HCT116 (cell line): ENCODE results near the gene BICRA. TPM values are rescaled to one million over a fixed set of nuclear protein-coding genes. Genes with fewer than 3 reads are reported as not detected.

Source experiments
- ATAC-seq: fragments of 200-7000 bp; cut with Tn5 transposase; 2 replicates; pipeline ENCODE4 v1.9.1; 2020; ENCODE audit warnings: mild to moderate bottlenecking, moderate library complexity
- BruUV-seq: library from RNA; stranded (reverse); fragments of 400-500 nt; replicated peaks from 2 replicates; lab custom pipeline; 2021; lab: Mats Ljungman, UMichigan
- CTCF ChIA-PET: fragments of 300-600 bp; sonication (Branson Sonifier 250); formaldehyde crosslinking; loops from one replicate; lab custom pipeline; 2021; ENCODE audit warnings: antibody characterized with exemption; lab: Charles Lee
- POLR2A ChIA-PET: fragments of 300-600, 350-600 bp; sonication (Branson Sonifier 250); formaldehyde crosslinking; loops from one replicate; lab custom pipeline; 2021; ENCODE audit warnings: antibody characterized with exemption; lab: Charles Lee
- RAD21 ChIA-PET, 2 experiments: fragments of 300-600 bp; sonication (Branson Sonifier 250); formaldehyde crosslinking; loops; one replicate each; lab custom pipeline; 2023; ENCODE audit warnings: low total read pairs in 2 of 2; ENCODE audit not compliant: uncharacterized antibody in 2 of 2, unreplicated experiment in 2 of 2, low non-redundant PET in 1 of 2; lab: Charles Lee
- DNase-seq: peaks from one replicate; pipeline ENCODE4 v3.0.0-alpha.2; 2010; ENCODE audit warnings: low read depth, low spot score
- H2AFZ ChIP-seq: fragments of 200-600 bp; shearing (Covaris generic), sonication (generic); 2 replicates; pipeline ENCODE4 v1.6.1; 2017; ENCODE audit warnings: low read depth, mixed run types, mixed read lengths, antibody characterized with exemption, low read length; ENCODE audit not compliant: poor library complexity, severe bottlenecking
- H3K27ac ChIP-seq: 2 replicates; pipeline ENCODE4 v1.5.1; 2012; ENCODE audit warnings: low read depth, low read length
- H3K27me3 ChIP-seq: fragments of 200-600 bp; sonication (generic); 2 replicates; pipeline ENCODE4 v1.6.1; 2016; ENCODE audit warnings: mixed run types, low read length, mixed read lengths; ENCODE audit not compliant: insufficient read depth
- H3K36me3 ChIP-seq, 2 experiments: fragments of 200-500 bp in 1 of 2; fragments of 200-600 bp in 1 of 2; sonication (Bioruptor generic) in 1 of 2; sonication (generic) in 1 of 2; 2 replicates each; pipeline versions ENCODE4 v1.5.1 to v1.6.1; 2014 to 2016; ENCODE audit warnings: low read length in 2 of 2, inconsistent platforms in 1 of 2, mixed read lengths in 1 of 2, mixed run types in 1 of 2; ENCODE audit not compliant: insufficient read depth in 2 of 2, control insufficient read depth in 1 of 2
- H3K4me1 ChIP-seq, 2 experiments: fragments of 200-600 bp in 1 of 2; sonication (generic) in 1 of 2; 2 replicates each; pipeline versions ENCODE4 v1.5.1 to v1.6.1; 2012 to 2017; ENCODE audit warnings: low read length in 2 of 2, inconsistent platforms in 1 of 2, mild to moderate bottlenecking in 1 of 2, mixed read lengths in 1 of 2, mixed run types in 1 of 2, moderate library complexity in 1 of 2; ENCODE audit not compliant: insufficient read depth in 2 of 2, control insufficient read depth in 1 of 2
- H3K4me2 ChIP-seq: fragments of 200-600 bp; sonication (generic); 2 replicates; pipeline ENCODE4 v1.6.1; 2017; ENCODE audit warnings: mixed run types, low read length, mixed read lengths
- H3K4me3 ChIP-seq, 2 experiments: fragments of 200-600 bp in 1 of 2; sonication (generic) in 1 of 2; replicated peaks in 1 of 2; 2 replicates each; pipeline ENCODE4 v1.5.1; 2011 to 2016; ENCODE audit warnings: low read length in 2 of 2, control low read depth in 1 of 2, low read depth in 1 of 2, mild to moderate bottlenecking in 1 of 2, mixed read lengths in 1 of 2, mixed run types in 1 of 2
- H3K79me2 ChIP-seq: fragments of 200-600 bp; sonication (generic); 2 replicates; pipeline ENCODE4 v1.6.1; 2017; ENCODE audit warnings: mild to moderate bottlenecking, mixed run types, low read length, moderate library complexity, mixed read lengths; ENCODE audit not compliant: insufficient read depth
- H3K9ac ChIP-seq: fragments of 200-600 bp; sonication (generic); 2 replicates; pipeline ENCODE4 v1.6.1; 2016; ENCODE audit warnings: low read length, mixed read lengths
- H3K9me2 ChIP-seq: fragments of 200-600 bp; sonication (generic), shearing (Covaris generic); 2 replicates; pipeline ENCODE4 v1.6.1; 2017; ENCODE audit warnings: mixed run types, mild to moderate bottlenecking, moderate library complexity; ENCODE audit not compliant: insufficient read depth
- H3K9me3 ChIP-seq, 2 experiments: fragments of 200-500 bp in 1 of 2; fragments of 200-600 bp in 1 of 2; sonication (Bioruptor generic) in 1 of 2; sonication (generic) in 1 of 2; 2 replicates each; pipeline ENCODE4 v1.6.1; 2014 to 2017; ENCODE audit warnings: low read length in 2 of 2, mixed read lengths in 2 of 2, inconsistent platforms in 1 of 2, low read depth in 1 of 2, mild to moderate bottlenecking in 1 of 2, mixed run types in 1 of 2, moderate library complexity in 1 of 2; ENCODE audit not compliant: control insufficient read depth in 1 of 2, insufficient read depth in 1 of 2
- H4K20me1 ChIP-seq: fragments of 200-600 bp; sonication (generic), shearing (Covaris generic); 2 replicates; pipeline ENCODE4 v1.6.1; 2017; ENCODE audit warnings: mixed run types, mild to moderate bottlenecking, moderate library complexity; ENCODE audit not compliant: insufficient read depth
- EZH2phosphoT487 ChIP-seq: fragments of 200-600 bp; IDR thresholded peaks from 2 replicates; pipeline ENCODE4 v1.6.1; 2018; ENCODE audit warnings: antibody characterized with exemption, borderline replicate concordance
- intact Hi-C: fragments of 100-400 bp; cut with micrococcal nuclease; formaldehyde crosslinking; loops from 2 replicates; pipeline ENCODE4 v1.10.0; 2022
- total RNA-seq: library from RNA; stranded (reverse); gene quantifications from one replicate; pipeline ENCODE4 v1.2.1, GENCODE V29; 2021; ENCODE audit not compliant: unreplicated experiment
- TF ChIP-seq, protein P1 (sequence below): IDR thresholded peaks from 2 replicates; pipeline ENCODE4 v1.6.1; 2012; ENCODE audit warnings: low read depth
- TF ChIP-seq, protein P2 (sequence below), 3 experiments: fragments of 200-600 bp in 1 of 3; sonication (generic) in 1 of 3; IDR thresholded peaks in 2 of 3; conservative IDR thresholded peaks in 1 of 3; 2 replicates each; pipeline ENCODE4 v1.5.1; 2012 to 2017; ENCODE audit warnings: low read depth in 2 of 3, low read length in 2 of 3, antibody characterized with exemption in 1 of 3, borderline replicate concordance in 1 of 3, control low read depth in 1 of 3, mild to moderate bottlenecking in 1 of 3, mixed read lengths in 1 of 3, mixed run types in 1 of 3, moderate library complexity in 1 of 3; ENCODE audit not compliant: insufficient read depth in 1 of 3

BICRA gene
- total RNA-seq, 1 experiment from 2014 or later, result 11.3 TPM

DNA sequence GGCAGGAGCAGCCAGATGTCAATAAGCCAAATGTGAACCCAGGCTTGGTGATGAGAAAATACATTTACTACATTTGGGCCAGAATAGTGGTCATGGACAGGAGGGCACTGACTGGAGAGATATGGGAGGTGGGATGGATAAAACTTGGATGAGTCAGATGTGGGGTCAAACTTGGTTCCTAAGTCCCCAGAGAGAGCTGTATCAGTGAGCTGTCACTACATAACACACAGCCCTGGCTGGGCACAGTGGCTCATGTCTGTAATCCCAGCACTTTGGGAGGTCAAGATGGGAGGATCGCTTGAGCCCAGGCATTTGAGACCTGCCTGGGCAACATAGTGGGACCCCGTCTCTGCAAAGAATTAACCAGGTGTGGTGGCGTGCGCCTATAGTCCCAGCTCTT lies 52.7 kb downstream of the BICRA start:
- Histone ChIP-seq H3K36me3 (no peaks in the 10 kb centered on the region), H3K4me1 (peaks cover 5 to 34% of the 10 kb centered on the region in 2 experiments; a peak in 3 of 4 replicates), H3K79me2 (peaks cover 25% of the 10 kb centered on the region; the same call in 1 of the 2 replicates), H3K27ac (no peak overlapping the region), H3K9me3 (no peaks in the 10 kb centered on the region), H3K9me2 (no peaks in the 10 kb centered on the region), H3K4me2 (no peak overlapping the region), H4K20me1 (no peaks in the 10 kb centered on the region), H2AFZ (no peak overlapping the region), H3K9ac (no peak overlapping the region), H3K27me3 (no peaks in the 10 kb centered on the region), H3K4me3 (no peak overlapping the region)
- TF ChIP-seq, protein P1, sequence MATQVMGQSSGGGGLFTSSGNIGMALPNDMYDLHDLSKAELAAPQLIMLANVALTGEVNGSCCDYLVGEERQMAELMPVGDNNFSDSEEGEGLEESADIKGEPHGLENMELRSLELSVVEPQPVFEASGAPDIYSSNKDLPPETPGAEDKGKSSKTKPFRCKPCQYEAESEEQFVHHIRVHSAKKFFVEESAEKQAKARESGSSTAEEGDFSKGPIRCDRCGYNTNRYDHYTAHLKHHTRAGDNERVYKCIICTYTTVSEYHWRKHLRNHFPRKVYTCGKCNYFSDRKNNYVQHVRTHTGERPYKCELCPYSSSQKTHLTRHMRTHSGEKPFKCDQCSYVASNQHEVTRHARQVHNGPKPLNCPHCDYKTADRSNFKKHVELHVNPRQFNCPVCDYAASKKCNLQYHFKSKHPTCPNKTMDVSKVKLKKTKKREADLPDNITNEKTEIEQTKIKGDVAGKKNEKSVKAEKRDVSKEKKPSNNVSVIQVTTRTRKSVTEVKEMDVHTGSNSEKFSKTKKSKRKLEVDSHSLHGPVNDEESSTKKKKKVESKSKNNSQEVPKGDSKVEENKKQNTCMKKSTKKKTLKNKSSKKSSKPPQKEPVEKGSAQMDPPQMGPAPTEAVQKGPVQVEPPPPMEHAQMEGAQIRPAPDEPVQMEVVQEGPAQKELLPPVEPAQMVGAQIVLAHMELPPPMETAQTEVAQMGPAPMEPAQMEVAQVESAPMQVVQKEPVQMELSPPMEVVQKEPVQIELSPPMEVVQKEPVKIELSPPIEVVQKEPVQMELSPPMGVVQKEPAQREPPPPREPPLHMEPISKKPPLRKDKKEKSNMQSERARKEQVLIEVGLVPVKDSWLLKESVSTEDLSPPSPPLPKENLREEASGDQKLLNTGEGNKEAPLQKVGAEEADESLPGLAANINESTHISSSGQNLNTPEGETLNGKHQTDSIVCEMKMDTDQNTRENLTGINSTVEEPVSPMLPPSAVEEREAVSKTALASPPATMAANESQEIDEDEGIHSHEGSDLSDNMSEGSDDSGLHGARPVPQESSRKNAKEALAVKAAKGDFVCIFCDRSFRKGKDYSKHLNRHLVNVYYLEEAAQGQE, result no peak
- TF ChIP-seq, protein P2, sequence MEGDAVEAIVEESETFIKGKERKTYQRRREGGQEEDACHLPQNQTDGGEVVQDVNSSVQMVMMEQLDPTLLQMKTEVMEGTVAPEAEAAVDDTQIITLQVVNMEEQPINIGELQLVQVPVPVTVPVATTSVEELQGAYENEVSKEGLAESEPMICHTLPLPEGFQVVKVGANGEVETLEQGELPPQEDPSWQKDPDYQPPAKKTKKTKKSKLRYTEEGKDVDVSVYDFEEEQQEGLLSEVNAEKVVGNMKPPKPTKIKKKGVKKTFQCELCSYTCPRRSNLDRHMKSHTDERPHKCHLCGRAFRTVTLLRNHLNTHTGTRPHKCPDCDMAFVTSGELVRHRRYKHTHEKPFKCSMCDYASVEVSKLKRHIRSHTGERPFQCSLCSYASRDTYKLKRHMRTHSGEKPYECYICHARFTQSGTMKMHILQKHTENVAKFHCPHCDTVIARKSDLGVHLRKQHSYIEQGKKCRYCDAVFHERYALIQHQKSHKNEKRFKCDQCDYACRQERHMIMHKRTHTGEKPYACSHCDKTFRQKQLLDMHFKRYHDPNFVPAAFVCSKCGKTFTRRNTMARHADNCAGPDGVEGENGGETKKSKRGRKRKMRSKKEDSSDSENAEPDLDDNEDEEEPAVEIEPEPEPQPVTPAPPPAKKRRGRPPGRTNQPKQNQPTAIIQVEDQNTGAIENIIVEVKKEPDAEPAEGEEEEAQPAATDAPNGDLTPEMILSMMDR (IDR thresholded peaks at IDR 0.05 in 2 of 3, conservative IDR thresholded peaks at IDR 0.05 in 1 of 3; ENCODE audit: borderline replicate concordance in 1 of 3, insufficient read depth in 1 of 3, low read depth in 2 of 3, low read length in 2 of 3), result no peak
- no peak for TF ChIP-seq EZH2phosphoT487
- CTCF ChIA-PET, result no interaction called here
- RAD21 ChIA-PET, result no interaction called here
- DNase-seq, result no peak
- ATAC-seq, result no peak
- intact Hi-C loops, result no loop called here
- no TSS peak for BruUV-seq
- POLR2A ChIA-PET, result no interaction called here
